GM21529 (cell line): ENCODE measurements around the gene ABO.
"Not testable (repeated sequence)": the region's sequence is repeated elsewhere in the genome, so short reads cannot be mapped to it uniquely, and the experiment has no call there.

Source experiments
- ATAC-seq: cut with Tn5 transposase; IDR thresholded peaks from one replicate; pipeline ENCODE4 v1.9.1; 2021; ENCODE audit not compliant: unreplicated experiment

ABO gene

GRCh38 chr9:133246991-133247390, 28.0 kb downstream of the ABO start:
- ATAC-seq: no peak

DNA sequence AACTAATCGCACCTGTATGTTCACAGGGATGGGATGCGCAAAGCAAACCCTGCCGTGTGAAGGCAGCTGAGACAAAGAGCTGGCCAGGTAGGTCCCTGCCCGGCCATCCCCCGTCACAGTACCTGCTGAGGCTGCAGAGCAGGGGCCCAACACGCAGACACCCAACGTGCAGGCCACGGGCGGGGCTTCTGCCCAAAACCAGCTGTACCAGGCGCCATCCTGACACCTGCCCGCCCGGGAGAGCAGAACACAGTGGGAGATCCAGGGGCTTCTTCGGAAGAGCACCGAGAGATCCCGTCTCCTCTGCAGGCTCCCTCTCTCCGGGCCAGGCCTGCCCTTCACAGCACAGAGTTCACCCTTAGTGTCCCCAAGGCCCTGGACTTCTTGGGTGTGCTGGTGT, 28.4 kb downstream of the ABO start:
- no peak for ATAC-seq

DNA sequence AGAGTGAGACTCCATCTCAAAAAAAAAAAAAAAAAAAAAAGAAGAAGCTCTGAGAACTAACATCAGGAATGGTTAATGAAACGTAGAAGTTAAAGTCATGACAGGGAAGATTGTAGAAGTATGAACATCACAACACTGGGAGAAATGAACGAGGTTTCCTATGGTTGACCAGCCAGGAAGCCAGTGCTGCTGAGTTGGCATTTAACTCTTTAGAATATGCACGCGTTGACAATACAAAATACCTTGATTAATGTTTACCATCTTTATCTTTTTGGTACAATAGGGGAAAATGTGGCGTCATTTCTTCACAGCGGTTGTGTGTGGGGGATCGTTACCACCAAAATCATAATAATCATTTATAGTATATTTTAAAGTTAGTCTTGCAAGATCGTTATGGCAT, 32.0 kb downstream of the ABO start:
- ATAC-seq: no peak

- no peak for ATAC-seq
Measured at GRCh38 chr9:133242241-133242640, 32.8 kb downstream of the ABO start.

DNA sequence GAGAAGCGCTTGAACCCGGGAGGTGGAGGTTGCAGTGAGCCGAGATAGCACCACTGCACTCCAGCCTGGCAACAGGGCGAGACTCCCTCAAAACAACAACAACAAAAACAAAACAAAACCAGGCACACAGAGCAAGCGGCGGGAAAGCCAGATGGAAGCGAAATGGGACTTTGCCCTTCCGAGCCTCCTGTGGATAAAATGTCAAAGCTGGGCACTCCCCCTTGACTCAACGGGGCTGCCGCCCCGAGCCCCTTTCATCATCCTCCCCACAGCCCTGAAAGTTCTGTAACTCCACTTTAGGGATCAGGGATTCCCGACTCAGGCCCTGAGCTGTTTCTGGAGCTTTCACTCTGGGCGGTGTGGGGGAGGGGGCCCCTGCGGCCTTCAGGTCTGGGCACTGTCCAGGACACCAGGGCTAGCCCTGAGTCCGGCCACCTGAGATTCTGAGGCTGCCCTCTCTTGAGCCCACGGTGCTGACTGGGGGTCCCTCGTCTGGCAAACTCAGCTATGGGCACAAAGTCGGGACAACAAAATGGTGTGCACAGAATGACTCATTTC, 35.4 kb downstream of the ABO start:
- no peak for ATAC-seq

- no peak for ATAC-seq
Measured at GRCh38 chr9:133238851-133239532, 36.0 kb downstream of the ABO start.

- no peak for ATAC-seq
Measured at GRCh38 chr9:133238272-133238850, 36.6 kb downstream of the ABO start.

DNA sequence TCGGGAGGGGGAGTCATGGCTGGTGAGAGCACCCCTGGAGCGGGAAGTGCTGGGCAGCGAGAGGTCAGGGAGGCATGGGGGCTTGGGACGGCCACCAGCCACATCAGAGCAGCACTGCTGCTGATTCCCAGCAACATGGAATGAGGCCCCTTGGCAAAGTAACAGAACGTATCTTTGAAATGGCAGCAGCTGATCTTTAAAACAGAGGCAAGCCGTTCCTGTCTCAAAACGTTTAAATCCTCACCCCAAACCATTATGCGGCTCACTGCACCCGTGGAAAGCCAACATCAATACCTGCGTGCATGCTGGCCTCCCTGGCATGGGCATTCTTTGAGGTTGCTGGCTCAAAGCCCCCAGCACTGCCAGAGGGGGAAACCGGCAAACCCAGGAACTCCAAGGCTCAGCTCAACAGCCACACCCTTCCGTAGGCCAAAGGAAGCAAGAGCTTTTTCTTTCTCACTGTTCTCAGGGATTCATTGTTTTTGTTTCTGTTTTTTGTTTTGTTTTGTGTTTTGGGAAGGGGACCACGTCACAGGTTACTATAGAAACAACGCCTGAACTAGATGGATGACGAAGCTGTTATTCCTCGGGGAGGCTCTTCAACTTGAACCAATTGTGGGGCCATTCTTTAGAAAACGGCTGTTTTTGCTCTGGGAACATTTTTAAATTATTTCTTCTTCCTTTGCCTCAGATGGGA, 37.8 kb downstream of the ABO start:
- no peak for ATAC-seq

DNA sequence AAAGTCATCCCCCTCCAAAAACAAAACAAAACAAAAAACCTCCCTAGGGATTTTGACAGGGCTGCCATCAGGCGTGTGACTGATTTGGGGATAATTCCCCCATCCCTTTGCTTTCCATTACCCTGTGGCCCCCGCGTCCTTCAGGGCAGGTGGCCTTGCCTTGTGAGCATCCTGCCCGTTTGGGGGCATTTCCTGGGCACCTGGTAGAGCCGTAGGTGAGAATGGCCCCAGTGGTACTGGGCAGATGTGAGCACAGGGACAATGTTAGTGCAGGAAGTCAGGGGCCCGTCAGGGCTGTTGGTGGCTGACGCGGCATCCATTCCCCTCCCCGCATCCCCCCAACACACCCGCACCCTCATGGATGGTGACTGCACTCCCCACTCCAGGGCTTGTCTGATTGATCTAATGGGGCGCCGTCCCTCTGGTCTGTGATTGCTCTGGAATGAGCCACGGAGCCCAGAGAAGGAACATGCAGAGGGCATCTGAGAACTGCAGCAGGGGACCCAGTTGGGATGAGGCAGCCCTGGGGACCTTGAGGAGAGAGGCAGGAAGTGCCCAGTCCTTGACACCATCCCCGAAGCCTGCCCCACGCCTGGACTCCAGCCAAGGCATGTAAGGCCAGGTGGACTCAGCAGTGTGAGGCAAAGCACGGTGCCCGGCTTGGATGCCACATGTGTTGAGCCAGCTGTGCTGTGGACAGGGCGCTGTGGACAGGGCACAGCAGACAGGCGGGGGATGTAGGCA, 38.5 kb downstream of the ABO start:
- ATAC-seq: not testable (repeated sequence)

DNA sequence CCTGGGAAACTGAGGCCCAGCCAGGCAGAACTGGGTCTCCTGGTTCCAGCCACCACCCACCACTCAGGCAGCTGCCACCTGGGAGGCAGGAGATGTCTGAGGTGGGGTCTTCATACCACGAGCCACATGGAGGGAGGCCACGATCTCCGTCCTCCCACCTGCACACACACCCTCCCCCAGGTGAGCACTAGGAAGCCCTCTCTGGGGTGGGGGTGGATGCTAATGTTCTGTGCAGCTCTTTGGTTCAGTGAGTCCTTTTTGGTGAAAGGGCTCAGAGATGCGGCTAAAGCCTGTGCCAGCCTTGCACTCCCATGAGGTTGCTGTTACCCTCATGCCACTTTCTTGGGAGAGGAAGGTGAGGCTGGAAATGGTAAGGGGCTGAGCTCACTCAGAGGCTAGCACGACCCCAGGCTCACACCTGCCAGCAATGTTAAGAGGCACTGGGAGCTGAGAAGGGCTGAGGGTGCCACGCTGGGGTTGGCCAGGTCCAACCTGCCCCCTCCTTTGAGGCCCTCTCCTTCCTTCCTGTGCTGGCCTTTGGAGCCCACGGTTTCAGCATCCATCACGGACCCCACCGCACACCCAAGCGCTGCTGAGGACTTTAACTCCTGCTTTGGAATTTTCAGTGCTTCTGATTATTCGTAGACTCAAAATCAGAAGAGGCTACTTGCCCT, 39.3 kb downstream of the ABO start:
- ATAC-seq: no peak

GRCh38 chr9:133234577-133235322, 40.3 kb downstream of the ABO start:
- no peak for ATAC-seq

DNA sequence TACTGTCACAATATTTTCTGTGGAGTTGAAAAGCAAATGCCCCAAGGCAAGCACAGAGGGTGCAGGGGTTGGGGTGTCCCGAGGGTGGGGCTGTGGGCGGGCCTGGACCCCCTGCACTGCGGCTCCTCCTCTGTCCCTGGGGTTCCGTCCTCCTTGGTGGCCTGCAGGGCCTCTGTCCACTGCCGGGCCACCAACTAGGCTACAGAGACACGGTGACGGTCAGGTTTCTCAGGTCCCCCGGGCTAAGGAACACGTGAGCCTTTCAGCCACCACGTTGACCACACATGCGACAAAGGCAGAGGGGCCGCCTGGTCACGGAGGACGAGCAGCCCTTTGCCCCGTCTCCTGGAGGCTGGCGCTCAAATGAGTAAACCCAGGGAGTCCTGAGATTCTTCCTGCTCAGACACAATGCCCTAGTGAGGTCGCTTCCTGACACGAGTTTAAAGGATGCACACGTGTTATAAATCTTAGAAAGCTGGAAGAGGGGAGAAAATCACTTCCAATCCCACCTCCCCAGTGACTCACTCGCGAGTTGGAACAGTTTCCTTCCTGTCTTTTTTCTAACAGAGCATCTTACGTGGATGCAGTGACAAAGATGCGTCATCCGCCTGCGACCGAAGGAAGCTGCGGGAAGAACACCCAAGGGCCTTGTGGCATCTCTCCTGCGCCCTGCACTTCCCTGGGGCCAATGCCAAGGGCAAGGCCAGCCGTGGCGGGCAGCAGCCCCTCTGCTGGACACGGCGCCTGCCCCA, 41.1 kb downstream of the ABO start:
- ATAC-seq: no peak

GRCh38 chr9:133231934-133232568, 43.0 kb downstream of the ABO start:
- not testable (repeated sequence) for ATAC-seq

- ATAC-seq: not testable (repeated sequence)
Measured at GRCh38 chr9:133230514-133230913, 44.5 kb downstream of the ABO start.

DNA sequence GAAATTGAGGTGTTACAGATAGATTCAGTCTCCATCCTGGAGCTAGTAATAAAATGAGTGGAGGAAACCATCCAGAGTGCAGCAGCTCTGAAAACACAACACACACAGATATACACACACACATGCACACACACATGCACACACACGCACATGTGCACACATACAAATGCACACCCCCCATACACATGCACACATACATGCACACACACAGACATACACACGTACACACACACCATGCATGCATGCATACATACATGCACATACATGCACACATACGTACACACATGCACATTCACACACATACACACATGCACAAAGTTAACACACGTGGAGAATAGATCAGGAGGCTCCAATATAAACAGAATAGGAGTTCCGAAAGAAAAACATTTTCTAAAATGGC, 44.9 kb downstream of the ABO start:
- ATAC-seq: no peak

GRCh38 chr9:133228474-133229193, 46.4 kb downstream of the ABO start:
- not testable (repeated sequence) for ATAC-seq

- ATAC-seq: not testable (repeated sequence)
Measured at GRCh38 chr9:133227996-133228395, 47.0 kb downstream of the ABO start.

GRCh38 chr9:133227242-133227860, 47.6 kb downstream of the ABO start:
- no peak for ATAC-seq
